Suprapubic skin (tissue), 4 donors: ENCODE data around the gene BGN. TPM values are rescaled to one million over a fixed set of nuclear protein-coding genes. Genes with fewer than 3 reads are reported as not detected.

Experiments
- DNase-seq, 2 donors: peaks; one replicate each; pipeline ENCODE4 v3.0.0-alpha.2; 2019; ENCODE audit warnings: low spot score in 2 of 2
- H3K27ac ChIP-seq: fragments of 200-600 bp; sonication (generic); one replicate; pipeline ENCODE4 v1.5.1; 2019
- H3K27me3 ChIP-seq: fragments of 200-600 bp; sonication (generic); one replicate; pipeline ENCODE4 v1.5.1; 2019
- H3K36me3 ChIP-seq: fragments of 200-600 bp; sonication (generic); one replicate; pipeline ENCODE4 v1.5.1; 2019
- H3K4me1 ChIP-seq: fragments of 200-600 bp; sonication (generic); one replicate; pipeline ENCODE4 v1.5.1; 2019
- H3K4me3 ChIP-seq: fragments of 200-600 bp; sonication (generic); one replicate; pipeline ENCODE4 v1.5.1; 2019; ENCODE audit warnings: mild to moderate bottlenecking
- H3K9me3 ChIP-seq: fragments of 200-600 bp; sonication (generic); one replicate; pipeline ENCODE4 v1.5.1; 2019
- EP300 ChIP-seq: sonication (generic); formaldehyde crosslinking; IDR thresholded peaks from one replicate; pipeline ENCODE4 v1.6.1; 2017; ENCODE audit warnings: antibody characterized with exemption
- POLR2A ChIP-seq, 2 donors: fragments of 450-650 bp; IDR thresholded peaks; one replicate each; pipeline ENCODE4 v1.6.1; 2017; ENCODE audit warnings: antibody characterized with exemption in 2 of 2, mild to moderate bottlenecking in 2 of 2, moderate library complexity in 2 of 2
- POLR2AphosphoS5 ChIP-seq, 3 donors: sonication (generic); formaldehyde crosslinking; IDR thresholded peaks; one replicate each; pipeline ENCODE4 v1.6.1; 2017; ENCODE audit warnings: antibody characterized with exemption in 3 of 3
- WGBS: methylation state at CpG from one replicate; pipeline ENCODE4 v1.1.5; 2018; 5-methylcytosine and 5-hydroxymethylcytosine counted together
- total RNA-seq, 4 donors: library from RNA; depleted of rRNA; stranded (reverse); fragments of >200 nt; gene quantifications; one replicate each; pipeline ENCODE4 v1.1.0, GENCODE V29; 2016
- TF ChIP-seq, protein P1 (sequence below), 2 donors: fragments of 200-600 bp in 1 of 2; fragments of 450-650 bp in 1 of 2; sonication (generic) in 1 of 2; IDR thresholded peaks; one replicate each; pipeline ENCODE4 v1.5.1; 2016 to 2019; ENCODE audit warnings: antibody characterized with exemption in 2 of 2, mild to moderate bottlenecking in 1 of 2, moderate library complexity in 1 of 2

BGN gene
- total RNA-seq, 4 donors from 2014 or later: 24.9 to 108 (median 67.3) TPM

DNA sequence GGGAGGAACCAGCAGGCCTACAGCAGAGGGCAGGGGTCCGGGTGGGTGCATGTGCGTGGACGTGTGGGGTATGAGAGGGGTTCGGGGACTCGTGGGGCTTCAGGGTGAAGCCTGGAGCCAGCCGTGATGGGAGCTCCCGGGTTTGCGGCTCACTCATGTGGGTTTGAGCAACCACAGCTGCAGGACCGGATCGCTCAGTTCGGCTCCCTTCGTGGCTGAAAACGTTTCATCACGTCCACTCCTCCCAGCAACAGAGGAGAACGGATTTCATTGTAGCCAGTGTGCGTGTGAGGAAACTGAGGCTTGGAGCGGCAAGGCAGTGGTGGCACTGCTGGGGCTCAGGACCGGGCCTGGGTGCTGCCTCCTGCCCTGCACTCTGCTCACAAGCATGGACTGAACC lies 10.6 kb downstream of the BGN start:
- peaks cover 6% of the 10 kb centered on the region for H3K4me1 ChIP-seq
- no peaks in the 10 kb centered on the region for H3K9me3 ChIP-seq
- WGBS: 83% methylated on average over 15 of the region's 18 CpGs
- no peak overlapping the region for H3K4me3 ChIP-seq
- TF ChIP-seq POLR2A (IDR thresholded peaks at IDR 0.05): no peak
- H3K27me3 ChIP-seq: no peaks in the 10 kb centered on the region
- no peak for DNase-seq
- no peak overlapping the region for H3K27ac ChIP-seq
- H3K36me3 ChIP-seq: no peaks in the 10 kb centered on the region

DNA sequence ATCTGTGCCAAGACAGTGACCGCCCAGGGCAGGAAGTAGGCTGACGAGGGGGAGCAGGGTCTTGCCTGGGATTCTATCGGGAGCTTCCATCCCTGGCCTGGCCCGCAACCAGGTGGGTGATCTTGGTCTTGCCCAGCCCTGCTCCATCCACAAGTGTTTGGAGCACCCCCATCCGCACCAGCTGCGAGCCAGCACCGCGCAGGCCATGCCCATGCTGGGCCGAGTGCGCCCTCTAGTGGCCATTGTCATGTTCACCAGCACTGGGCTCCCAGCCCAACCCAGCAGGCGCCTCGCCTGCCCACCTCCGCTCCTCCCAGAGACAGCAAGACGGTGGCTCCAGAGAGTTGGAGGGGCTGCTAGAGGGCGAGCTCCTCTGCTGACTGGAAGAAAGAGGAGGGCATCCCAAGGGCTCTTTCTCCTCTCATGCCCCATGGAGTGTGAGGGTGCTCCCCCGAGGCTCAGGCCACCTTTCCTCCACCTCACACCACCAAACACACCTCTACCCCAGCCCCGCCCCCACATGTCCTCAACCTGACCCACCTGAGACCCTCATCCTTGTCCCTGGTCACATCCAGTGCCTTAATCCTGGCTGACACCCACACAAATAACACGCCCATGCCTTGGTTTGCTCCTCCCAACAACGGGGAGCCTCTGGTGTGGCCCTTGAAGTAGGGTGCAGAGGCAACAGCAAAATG lies 12.9 kb downstream of the BGN start:
- peak; percentile 83 to 86 for DNase-seq
- H3K4me3 ChIP-seq: no peak overlapping the region
- H3K27me3 ChIP-seq: no peaks in the 10 kb centered on the region
- H3K36me3 ChIP-seq: no peaks in the 10 kb centered on the region
- peaks cover 3% of the 10 kb centered on the region for H3K4me1 ChIP-seq
- no peaks in the 10 kb centered on the region for H3K9me3 ChIP-seq
- WGBS: 35% methylated on average over 9 of the region's 19 CpGs
- TF ChIP-seq POLR2A (IDR thresholded peaks at IDR 0.05): no peak
- TF ChIP-seq, protein P1, sequence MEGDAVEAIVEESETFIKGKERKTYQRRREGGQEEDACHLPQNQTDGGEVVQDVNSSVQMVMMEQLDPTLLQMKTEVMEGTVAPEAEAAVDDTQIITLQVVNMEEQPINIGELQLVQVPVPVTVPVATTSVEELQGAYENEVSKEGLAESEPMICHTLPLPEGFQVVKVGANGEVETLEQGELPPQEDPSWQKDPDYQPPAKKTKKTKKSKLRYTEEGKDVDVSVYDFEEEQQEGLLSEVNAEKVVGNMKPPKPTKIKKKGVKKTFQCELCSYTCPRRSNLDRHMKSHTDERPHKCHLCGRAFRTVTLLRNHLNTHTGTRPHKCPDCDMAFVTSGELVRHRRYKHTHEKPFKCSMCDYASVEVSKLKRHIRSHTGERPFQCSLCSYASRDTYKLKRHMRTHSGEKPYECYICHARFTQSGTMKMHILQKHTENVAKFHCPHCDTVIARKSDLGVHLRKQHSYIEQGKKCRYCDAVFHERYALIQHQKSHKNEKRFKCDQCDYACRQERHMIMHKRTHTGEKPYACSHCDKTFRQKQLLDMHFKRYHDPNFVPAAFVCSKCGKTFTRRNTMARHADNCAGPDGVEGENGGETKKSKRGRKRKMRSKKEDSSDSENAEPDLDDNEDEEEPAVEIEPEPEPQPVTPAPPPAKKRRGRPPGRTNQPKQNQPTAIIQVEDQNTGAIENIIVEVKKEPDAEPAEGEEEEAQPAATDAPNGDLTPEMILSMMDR (IDR thresholded peaks at IDR 0.05): peak; percentile 59 to 76
- no peak overlapping the region for H3K27ac ChIP-seq

GRCh38 chrX:153509592-153509991 lies 14.8 kb downstream of the BGN start:
- WGBS: 59% methylated on average over 3 of the region's 14 CpGs
- Histone ChIP-seq H3K4me3 (no peak overlapping the region), H3K4me1 (no peaks in the 10 kb centered on the region), H3K36me3 (no peaks in the 10 kb centered on the region), H3K27ac (no peak overlapping the region), H3K9me3 (no peaks in the 10 kb centered on the region), H3K27me3 (no peaks in the 10 kb centered on the region)
- TF ChIP-seq, protein P1 (IDR thresholded peaks at IDR 0.05): no peak
- no peak for DNase-seq

GRCh38 chrX:153510383-153510782 lies 15.6 kb downstream of the BGN start:
- Histone ChIP-seq H3K36me3 (no peaks in the 10 kb centered on the region), H3K4me3 (no peak overlapping the region), H3K27ac (no peak overlapping the region), H3K9me3 (no peaks in the 10 kb centered on the region), H3K4me1 (no peaks in the 10 kb centered on the region), H3K27me3 (no peaks in the 10 kb centered on the region)
- no peak for DNase-seq
- TF ChIP-seq POLR2AphosphoS5 (IDR thresholded peaks at IDR 0.05) (no peak), POLR2A (IDR thresholded peaks at IDR 0.05) (no peak), EP300 (no peak)
- TF ChIP-seq, protein P1 (IDR thresholded peaks at IDR 0.05): no peak
- WGBS: 73% methylated on average over 7 of the region's 11 CpGs

DNA sequence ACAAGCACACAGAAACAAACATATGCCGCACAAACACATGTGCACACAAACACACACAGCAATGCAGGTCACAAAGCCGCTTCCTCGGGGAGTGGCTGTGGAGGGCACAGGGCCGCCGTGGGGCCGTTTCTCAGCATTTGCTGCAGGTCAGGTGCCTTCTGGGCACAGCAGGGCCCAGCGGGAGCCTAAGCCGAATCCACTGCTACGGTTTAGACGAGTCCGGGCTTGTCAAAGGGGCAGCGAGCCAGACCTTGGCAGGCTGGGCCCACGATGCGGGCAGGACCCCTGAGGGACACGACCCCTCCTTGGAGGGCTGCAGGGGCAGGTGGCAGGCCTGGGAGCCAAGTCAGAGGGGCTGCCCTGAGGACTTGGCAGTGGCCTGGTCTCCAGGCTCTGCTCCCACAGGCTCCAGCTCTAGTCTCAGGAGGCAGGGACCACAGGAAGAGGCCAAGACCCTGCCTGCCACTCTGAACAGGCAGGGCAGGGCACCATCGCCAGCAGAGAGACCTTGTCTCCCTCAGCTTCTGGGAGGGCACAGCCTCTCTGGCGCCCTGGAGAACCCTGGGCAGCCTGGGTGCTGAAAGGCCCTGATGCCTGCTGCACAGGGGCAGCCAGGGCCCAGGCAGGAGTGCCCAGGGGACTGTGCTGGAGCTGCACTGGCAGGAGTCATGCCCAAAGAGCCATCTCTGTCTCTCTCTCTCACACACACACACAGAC lies 17.2 kb downstream of the BGN start:
- Histone ChIP-seq H3K9me3 (no peaks in the 10 kb centered on the region), H3K4me3 (no peak overlapping the region), H3K27me3 (peaks cover 5% of the 10 kb centered on the region), H3K4me1 (no peaks in the 10 kb centered on the region), H3K27ac (no peak overlapping the region), H3K36me3 (no peaks in the 10 kb centered on the region)
- DNase-seq: no peak
- TF ChIP-seq EP300 (no peak), POLR2AphosphoS5 (IDR thresholded peaks at IDR 0.05) (no peak), POLR2A (IDR thresholded peaks at IDR 0.05) (no peak)
- TF ChIP-seq, protein P1 (IDR thresholded peaks at IDR 0.05): no peak
- 76% methylated on average over 10 of the region's 17 CpGs for WGBS
